K562 (cell line): ENCODE results near the gene IMMP2L.

Experiments used
- EZH2 ChIP-seq: IDR thresholded peaks from 2 replicates; pipeline ENCODE4 v1.6.1; 2012; ENCODE audit warnings: low read depth, mild to moderate bottlenecking, inconsistent platforms, low read length, borderline replicate concordance
- HDAC1 ChIP-seq, 2 experiments: fragments of 450-650 bp; IDR thresholded peaks; 2 replicates each; pipeline ENCODE4 v1.6.1; 2016 to 2017; ENCODE audit warnings: inconsistent platforms in 1 of 2, mild to moderate bottlenecking in 1 of 2, moderate library complexity in 1 of 2
- NFRKB ChIP-seq: fragments of 450-650 bp; IDR thresholded peaks from 2 replicates; pipeline ENCODE4 v1.6.1; 2016; ENCODE audit warnings: low read depth
- POLR2A ChIP-seq: fragments of 450-650 bp; conservative IDR thresholded peaks from 2 replicates; pipeline ENCODE4 v1.6.1; 2016
- POLR3A ChIP-seq: IDR thresholded peaks from 2 replicates; pipeline ENCODE4 v1.6.1; 2011; ENCODE audit warnings: borderline replicate concordance, mild to moderate bottlenecking, moderate library complexity; ENCODE audit not compliant: insufficient read length, insufficient read depth; ENCODE audit errors: extremely low read depth
- SAFB ChIP-seq: fragments of 200-400 bp; formaldehyde crosslinking; IDR thresholded peaks from 2 replicates; pipeline ENCODE4 v1.6.1; 2017; ENCODE audit warnings: low read depth, low read length, borderline replicate concordance
- SREBF1 ChIP-seq: fragments of 150-350 bp; IDR thresholded peaks from 2 replicates; pipeline ENCODE4 v1.6.1; 2014; ENCODE audit warnings: antibody characterized with exemption, low read depth, low read length, borderline replicate concordance
- TF ChIP-seq, protein P1 (sequence below): fragments of 450-650 bp; IDR thresholded peaks from 2 replicates; pipeline ENCODE4 v1.6.1; 2016
- TF ChIP-seq, protein P2 (sequence below), 3 experiments: IDR thresholded peaks in 2 of 3; conservative IDR thresholded peaks in 1 of 3; 2 replicates each; pipeline ENCODE4 v1.5.1; 2011 to 2012; ENCODE audit warnings: low read length in 3 of 3, mild to moderate bottlenecking in 3 of 3, control low read depth in 2 of 3, improper control_type of control experiment in 1 of 3, inconsistent platforms in 1 of 3, low read depth in 1 of 3, mixed read lengths in 1 of 3, moderate library complexity in 1 of 3; ENCODE audit not compliant: insufficient read depth in 2 of 3

DNA sequence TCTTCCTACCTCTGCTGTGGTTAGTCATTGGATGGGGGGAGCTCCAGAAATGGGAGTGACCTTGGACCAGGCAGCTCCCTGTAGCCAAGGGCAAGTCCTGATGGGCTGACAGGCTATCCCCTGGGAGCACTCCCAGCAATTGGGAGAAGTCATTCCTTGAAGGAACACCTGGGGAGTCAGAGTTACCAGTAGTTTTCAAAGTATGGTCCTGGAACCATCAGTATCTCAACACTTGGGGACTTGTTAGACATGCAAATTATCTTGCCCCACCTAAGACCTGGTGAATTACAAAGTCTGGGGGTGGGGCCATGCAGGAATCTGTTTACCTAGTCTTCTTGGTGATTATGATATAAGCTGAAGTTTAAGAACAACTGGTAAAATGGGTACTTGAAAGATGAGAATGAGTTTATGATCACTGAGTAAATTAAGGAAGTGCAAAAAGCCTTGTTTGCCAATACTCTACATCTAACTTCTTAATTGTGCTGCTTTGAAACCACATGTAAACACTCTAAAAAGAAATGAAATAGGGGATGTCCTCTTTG lies 758.6 kb downstream of the IMMP2L start:
- TF ChIP-seq SAFB (no peak), SREBF1 (no peak), POLR3A (no peak), POLR2A (no peak), NFRKB (no peak), HDAC1 (IDR thresholded peaks at IDR 0.05) (no peak), EZH2 (no peak)
- TF ChIP-seq, protein P1, sequence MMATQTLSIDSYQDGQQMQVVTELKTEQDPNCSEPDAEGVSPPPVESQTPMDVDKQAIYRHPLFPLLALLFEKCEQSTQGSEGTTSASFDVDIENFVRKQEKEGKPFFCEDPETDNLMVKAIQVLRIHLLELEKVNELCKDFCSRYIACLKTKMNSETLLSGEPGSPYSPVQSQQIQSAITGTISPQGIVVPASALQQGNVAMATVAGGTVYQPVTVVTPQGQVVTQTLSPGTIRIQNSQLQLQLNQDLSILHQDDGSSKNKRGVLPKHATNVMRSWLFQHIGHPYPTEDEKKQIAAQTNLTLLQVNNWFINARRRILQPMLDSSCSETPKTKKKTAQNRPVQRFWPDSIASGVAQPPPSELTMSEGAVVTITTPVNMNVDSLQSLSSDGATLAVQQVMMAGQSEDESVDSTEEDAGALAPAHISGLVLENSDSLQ = no peak
- TF ChIP-seq, protein P2, sequence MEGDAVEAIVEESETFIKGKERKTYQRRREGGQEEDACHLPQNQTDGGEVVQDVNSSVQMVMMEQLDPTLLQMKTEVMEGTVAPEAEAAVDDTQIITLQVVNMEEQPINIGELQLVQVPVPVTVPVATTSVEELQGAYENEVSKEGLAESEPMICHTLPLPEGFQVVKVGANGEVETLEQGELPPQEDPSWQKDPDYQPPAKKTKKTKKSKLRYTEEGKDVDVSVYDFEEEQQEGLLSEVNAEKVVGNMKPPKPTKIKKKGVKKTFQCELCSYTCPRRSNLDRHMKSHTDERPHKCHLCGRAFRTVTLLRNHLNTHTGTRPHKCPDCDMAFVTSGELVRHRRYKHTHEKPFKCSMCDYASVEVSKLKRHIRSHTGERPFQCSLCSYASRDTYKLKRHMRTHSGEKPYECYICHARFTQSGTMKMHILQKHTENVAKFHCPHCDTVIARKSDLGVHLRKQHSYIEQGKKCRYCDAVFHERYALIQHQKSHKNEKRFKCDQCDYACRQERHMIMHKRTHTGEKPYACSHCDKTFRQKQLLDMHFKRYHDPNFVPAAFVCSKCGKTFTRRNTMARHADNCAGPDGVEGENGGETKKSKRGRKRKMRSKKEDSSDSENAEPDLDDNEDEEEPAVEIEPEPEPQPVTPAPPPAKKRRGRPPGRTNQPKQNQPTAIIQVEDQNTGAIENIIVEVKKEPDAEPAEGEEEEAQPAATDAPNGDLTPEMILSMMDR (IDR thresholded peaks at IDR 0.05 in 2 of 3, conservative IDR thresholded peaks at IDR 0.05 in 1 of 3; ENCODE audit: insufficient read depth in 2 of 3, low read depth in 1 of 3, low read length in 3 of 3) = no peak
